ENCODE measurements around the gene B3GALT6.

Gene B3GALT6

DNA sequence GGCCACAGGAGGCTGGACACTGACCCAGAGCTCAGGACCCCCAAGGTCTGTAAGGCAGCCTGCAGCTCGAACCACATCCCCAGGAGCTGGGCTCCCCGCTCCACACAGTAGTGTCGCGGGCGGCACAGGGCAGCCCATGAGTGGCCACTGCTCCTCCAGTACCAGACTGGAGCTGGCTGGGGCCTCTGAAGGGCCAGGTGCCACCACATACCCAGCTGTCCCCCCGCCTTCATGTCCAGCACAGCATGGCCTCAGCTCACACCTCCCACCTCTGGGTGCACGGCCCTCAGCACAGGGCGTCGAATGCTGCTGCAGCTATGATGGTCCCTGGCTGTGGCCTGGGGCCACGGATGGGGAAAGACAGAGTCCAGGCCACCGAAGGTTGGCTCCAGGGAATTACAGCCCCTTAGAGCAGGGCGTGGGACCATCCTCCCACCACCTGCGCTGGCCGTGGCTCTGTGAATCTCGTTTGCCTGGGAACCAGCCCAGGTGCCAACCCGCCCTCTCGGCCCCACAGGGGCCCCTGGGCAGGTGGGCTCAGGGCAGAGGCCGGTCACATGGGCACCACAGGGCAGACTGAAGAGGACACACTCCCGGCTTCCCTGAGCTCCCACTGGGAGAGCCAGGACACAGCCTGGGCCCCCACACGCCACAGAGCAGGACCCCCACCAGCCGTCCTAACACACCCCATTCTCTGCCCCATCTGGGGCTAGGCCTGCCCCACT is 16.0 kb upstream of the B3GALT6 start:
- DNase-seq (ENCODE audit: low spot score) (no peak), FAIRE-seq (no peak)

DNA sequence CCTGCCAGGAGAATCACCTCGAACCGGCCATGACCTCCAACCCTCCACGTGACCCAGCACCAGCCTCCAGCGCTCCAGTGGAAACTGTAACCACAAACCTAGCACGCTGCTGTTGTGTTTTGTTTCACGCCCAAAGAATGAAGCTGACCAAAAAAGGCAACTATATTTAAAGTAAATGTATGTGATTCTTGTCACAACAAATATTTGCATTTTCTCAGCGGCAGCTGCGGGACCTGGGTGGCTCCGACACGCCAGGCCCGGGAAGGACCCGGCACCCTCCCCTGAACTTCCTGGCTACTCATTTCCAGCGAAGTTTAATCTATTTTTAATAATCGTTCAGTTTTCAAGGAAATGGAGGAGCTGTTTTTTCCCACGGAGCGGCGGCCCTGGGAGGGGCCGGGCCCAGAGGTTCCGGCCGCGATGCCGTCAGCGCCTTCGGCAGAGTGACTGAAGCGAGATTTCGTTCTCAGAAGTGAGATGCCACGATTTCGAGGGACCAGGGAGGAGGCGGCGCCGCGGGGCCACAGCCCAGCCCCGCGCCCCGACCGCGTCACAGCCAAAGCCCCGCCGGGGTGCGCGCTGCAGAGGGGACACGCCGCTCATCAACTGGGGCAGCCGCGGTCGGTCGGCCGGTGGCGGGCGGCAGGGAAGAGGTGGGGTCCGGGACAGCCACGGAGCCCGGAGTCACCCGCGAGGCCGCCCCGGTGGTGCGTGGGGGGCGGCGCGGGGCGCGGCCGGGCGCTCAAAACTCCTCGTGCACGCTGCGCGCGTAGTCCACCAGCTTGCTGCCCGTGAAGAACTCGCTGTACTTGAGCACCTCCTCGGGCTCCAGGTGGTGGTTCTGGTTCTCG is 15.0 kb upstream of the B3GALT6 start:
- DNase-seq (ENCODE audit: low spot score) (no peak), FAIRE-seq (no peak)

- FAIRE-seq (no peak), DNase-seq (ENCODE audit: low spot score) (no peak)
Observed at GRCh38 chr1:1217621-1218523, 14.2 kb upstream of the B3GALT6 start.

GRCh38 chr1:1218524-1219200 is 13.4 kb upstream of the B3GALT6 start:
- no peak for FAIRE-seq
- no peak for DNase-seq (ENCODE audit: low spot score)

DNA sequence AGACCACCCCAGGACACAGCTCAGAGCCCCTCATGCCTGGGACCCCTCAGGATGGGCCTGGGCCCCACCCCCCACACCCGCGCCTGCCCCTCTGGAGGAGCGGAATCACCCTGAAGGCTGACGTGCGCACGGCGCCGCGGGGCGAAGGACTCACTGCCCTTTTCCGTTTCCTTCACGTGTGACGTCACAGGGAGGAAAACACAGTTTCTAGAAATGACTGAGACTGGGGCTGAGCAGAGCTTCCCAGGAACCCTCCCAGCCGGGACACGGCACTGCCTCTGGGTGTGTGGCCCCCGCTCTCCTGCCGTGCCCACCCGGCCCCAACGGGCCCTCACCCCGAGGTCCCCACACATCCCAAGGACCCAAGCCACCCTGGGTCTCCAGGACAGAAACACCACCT is 12.7 kb upstream of the B3GALT6 start:
- FAIRE-seq (no peak), DNase-seq (ENCODE audit: low spot score) (no peak)

GRCh38 chr1:1220197-1220596 is 11.8 kb upstream of the B3GALT6 start:
- no peak for DNase-seq (ENCODE audit: low spot score)
- no peak for FAIRE-seq

DNA sequence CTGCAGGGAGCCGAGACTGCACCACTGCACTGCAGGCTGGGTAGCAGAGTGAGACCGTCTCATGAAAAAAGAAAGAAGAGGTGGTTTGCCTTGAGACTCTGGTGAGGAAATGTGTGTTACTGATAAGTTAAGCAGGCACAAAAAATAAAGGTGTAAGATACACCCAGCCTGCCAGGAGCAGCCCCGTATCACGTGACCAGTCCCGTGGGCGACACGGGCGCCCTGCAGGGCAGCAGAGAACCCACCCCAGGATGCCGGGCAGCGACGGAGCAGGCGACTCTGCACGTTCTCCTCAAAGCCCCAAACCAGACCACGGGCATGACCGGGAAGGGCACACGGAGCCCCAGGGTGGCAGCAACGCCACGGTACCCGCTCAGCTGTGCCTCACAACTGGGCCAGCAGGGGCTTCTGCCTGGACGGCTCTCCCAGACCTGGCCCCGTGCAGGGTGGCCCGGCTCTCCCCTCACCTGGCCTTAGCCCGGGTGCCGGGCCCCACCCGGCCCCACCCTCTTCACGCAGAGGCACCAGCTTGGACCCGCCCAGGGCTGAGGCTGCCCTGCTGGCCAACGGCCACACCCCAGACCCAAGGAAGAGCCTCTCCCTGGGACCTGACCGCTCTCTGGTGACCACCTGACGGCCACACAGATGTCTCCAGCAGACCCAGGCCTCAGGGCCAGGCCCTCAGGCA is 10.0 kb upstream of the B3GALT6 start:
- FAIRE-seq (no peak), DNase-seq (ENCODE audit: low spot score) (no peak)

GRCh38 chr1:1222575-1223225 is 9.3 kb upstream of the B3GALT6 start:
- DNase-seq (ENCODE audit: low spot score) (no peak), FAIRE-seq (no peak)

- DNase-seq (ENCODE audit: low spot score) (no peak), FAIRE-seq (no peak)
Observed at GRCh38 chr1:1223321-1223720, 8.7 kb upstream of the B3GALT6 start.

DNA sequence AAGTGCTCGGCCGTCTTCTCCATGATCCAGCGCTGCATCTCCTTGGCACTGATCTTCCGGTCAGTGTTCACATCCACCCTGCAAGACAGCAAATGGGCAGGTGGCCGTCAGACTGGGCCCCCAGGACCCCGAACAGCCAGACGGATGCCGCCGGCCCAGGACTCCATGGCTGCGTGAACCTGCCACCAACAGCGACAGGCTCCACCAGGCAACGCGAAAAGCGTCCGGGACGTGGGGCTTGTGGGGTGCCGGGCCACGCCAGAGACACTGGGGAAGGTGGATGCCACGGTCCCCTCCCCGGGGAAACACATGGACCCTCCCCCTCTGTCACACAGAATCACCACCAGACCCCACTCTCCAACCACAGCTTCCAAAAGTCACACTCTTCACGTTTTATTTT is 8.1 kb upstream of the B3GALT6 start:
- DNase-seq (ENCODE audit: low spot score) (no peak), FAIRE-seq (no peak)

- DNase-seq (ENCODE audit: low spot score) (no peak), FAIRE-seq (no peak)
Observed at GRCh38 chr1:1225238-1225845, 6.7 kb upstream of the B3GALT6 start.

DNA sequence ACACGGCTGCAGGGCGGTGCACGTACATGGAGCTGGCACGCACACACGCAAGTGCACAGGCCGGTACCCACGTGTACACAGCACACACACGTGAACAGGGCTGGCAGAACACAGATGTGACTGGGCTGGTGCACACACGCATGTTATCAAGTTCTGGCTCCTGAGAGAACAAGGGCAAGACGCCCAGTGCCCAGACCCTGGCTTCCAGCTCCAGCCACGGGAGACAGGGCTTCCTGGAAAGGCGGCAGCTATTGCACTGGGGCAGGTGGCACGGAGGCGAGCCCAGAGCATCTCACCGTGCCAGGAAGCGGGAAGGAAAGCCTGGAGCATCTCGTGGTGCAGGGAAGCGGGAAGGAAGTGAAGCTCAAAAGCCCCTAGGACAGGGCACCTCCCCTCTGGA is 6.1 kb upstream of the B3GALT6 start:
- FAIRE-seq = no peak
- no peak for DNase-seq (ENCODE audit: low spot score)

- FAIRE-seq = no peak
- no peak for DNase-seq (ENCODE audit: low spot score)
Observed at GRCh38 chr1:1226566-1227362, 5.3 kb upstream of the B3GALT6 start.

- DNase-seq (ENCODE audit: low spot score) = no peak
- no peak for FAIRE-seq
Observed at GRCh38 chr1:1227386-1227785, 4.7 kb upstream of the B3GALT6 start.

DNA sequence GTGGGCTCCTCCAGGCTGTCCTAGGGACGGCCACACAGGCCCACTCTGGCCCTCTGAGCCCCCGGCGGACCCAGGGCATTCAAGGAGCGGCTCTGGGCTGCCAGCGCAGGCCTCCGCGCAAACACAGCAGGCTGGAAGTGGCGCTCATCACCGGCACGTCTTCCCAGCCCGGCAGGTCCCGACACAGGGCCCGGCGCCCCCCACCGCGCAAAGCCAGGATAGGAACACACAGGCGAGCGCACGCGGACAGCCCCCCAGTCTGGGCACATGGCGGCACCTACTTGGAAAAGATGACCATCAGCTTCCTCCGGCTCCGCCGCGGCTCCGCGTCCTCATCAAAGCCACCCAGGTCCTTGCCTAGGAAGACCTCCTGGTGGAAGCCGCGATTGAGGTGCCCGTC is 3.9 kb upstream of the B3GALT6 start:
- DNase-seq (ENCODE audit: low spot score) = no peak
- no peak for FAIRE-seq

GRCh38 chr1:1228596-1229321 is 3.3 kb upstream of the B3GALT6 start:
- DNase-seq (ENCODE audit: low spot score) (no peak), FAIRE-seq (no peak)

GRCh38 chr1:1229770-1230169 is 2.3 kb upstream of the B3GALT6 start:
- no peak for FAIRE-seq
- DNase-seq (ENCODE audit: low spot score) = no peak
